Uterus (tissue), 2 donors: ENCODE results near the gene C6orf132.

Experiments used
- CTCF ChIP-seq, 4 experiments: fragments of 200-600 bp in 2 of 4; fragments of 450-650 bp in 2 of 4; sonication (generic) in 2 of 4; IDR thresholded peaks; one replicate each; pipeline ENCODE4 v1.5.1; 2016 to 2019; ENCODE audit warnings: antibody characterized with exemption in 4 of 4, mild to moderate bottlenecking in 2 of 4, moderate library complexity in 1 of 4
- POLR2A ChIP-seq, 2 donors: fragments of 450-650 bp; IDR thresholded peaks; one replicate each; pipeline ENCODE4 v1.6.1; 2016; ENCODE audit warnings: antibody characterized with exemption in 2 of 2, mild to moderate bottlenecking in 1 of 2, moderate library complexity in 1 of 2

GRCh38 chr6:42105156-42105648 is 37.2 kb downstream of the C6orf132 start:
- TF ChIP-seq CTCF (IDR thresholded peaks at IDR 0.05) (no peak), POLR2A (IDR thresholded peaks at IDR 0.05) (no peak)
